ENCODE measurements around the gene UBE2V1.
A peak's percentile ranks its signal among the peaks of the same experiment; 100 is the strongest.

The UBE2V1 gene

DNA sequence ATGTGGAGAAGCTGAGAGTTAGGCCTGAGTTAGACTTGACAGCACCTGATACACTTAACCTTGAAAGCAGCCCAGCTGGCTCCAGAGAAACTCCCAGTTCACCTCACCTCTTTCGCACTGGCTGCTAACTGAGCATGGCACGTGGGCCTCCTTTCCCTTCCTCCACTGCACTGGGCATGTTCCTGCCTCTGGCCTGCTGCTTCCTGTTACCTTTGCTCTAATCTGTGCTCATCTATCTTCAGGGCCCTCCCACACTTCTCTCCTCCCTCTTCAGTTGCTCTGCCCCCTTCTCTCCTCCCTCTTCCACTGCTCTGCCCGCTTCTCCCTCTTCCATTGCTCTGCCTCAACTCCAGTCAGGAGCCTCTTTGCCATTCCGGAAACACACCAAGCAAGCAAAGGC lies 13.7 kb upstream of the UBE2V1 start:
- 92 to 94% methylated on average over 4 of the region's 4 CpGs for WGBS, 2 experiments
- no peaks in the 10 kb centered on the region for H3K4me1 ChIP-seq (ENCODE audit: control insufficient read depth, insufficient read depth, low read length)
- H3K36me3 ChIP-seq (ENCODE audit: control insufficient read depth, insufficient read depth, low read length) = peaks cover 9% of the 10 kb centered on the region
- no peak overlapping the region for H3K27ac ChIP-seq (ENCODE audit: insufficient read depth, low read depth, low read length, poor library complexity, severe bottlenecking)
- no peaks in the 10 kb centered on the region for H3K27me3 ChIP-seq (ENCODE audit: control insufficient read depth, insufficient read depth, low read length, poor library complexity, severe bottlenecking)
- H3K9me3 ChIP-seq (ENCODE audit: control insufficient read depth, low read length) = no peaks in the 10 kb centered on the region
- H3K4me3 ChIP-seq (ENCODE audit: insufficient read depth, low read depth, low read length) = no peak overlapping the region

DNA sequence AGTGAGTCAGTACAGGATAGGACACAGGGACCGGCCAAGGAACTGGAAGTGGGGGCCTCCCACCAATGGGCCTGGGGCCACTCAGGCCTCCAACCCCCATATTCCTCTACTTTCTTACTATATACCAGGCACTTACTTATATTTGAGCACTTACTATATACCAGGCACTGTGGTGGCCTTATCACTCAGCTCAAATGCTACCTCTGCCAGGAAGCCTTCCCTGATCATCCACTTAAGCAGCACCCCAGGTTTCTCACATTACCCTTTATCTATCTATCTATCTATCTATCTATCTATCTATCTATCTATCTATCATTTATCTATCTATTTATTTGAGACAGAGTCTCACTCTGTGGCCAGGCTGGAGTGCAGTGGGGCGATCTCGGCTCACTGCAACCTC lies 12.3 kb upstream of the UBE2V1 start:
- peaks cover 9% of the 10 kb centered on the region for H3K36me3 ChIP-seq (ENCODE audit: control insufficient read depth, insufficient read depth, low read length)
- H3K27me3 ChIP-seq (ENCODE audit: control insufficient read depth, insufficient read depth, low read length, poor library complexity, severe bottlenecking) = no peaks in the 10 kb centered on the region
- no peaks in the 10 kb centered on the region for H3K9me3 ChIP-seq (ENCODE audit: control insufficient read depth, low read length)
- H3K4me1 ChIP-seq (ENCODE audit: control insufficient read depth, insufficient read depth, low read length) = no peaks in the 10 kb centered on the region
- H3K4me3 ChIP-seq (ENCODE audit: insufficient read depth, low read depth, low read length) = no peak overlapping the region
- no peak overlapping the region for H3K27ac ChIP-seq (ENCODE audit: insufficient read depth, low read depth, low read length, poor library complexity, severe bottlenecking)
- 95 to 99% methylated on average over 3 of the region's 3 CpGs for WGBS, 2 experiments

DNA sequence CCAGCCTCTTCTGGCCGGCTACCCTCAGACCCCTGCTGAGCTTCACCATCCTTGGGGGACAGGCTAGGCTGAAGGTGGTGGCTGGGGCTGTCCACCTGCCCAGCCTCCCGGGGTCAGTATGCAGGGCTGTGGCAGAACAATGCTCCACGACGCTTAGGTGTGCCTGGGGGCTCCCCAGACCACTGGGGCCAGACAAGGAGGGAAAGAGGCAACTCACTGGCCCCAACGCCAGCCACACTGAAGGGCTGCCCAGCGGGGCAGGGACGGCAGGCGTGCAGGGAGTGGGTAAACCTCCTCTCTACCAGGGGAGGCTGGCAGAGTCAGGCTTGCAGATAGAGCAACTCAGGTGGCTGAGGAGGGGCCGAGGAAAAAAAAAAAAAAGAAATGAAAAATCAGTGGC lies 11.5 kb upstream of the UBE2V1 start:
- WGBS, 2 experiments = 91 to 95% methylated on average over 9 of the region's 9 CpGs

DNA sequence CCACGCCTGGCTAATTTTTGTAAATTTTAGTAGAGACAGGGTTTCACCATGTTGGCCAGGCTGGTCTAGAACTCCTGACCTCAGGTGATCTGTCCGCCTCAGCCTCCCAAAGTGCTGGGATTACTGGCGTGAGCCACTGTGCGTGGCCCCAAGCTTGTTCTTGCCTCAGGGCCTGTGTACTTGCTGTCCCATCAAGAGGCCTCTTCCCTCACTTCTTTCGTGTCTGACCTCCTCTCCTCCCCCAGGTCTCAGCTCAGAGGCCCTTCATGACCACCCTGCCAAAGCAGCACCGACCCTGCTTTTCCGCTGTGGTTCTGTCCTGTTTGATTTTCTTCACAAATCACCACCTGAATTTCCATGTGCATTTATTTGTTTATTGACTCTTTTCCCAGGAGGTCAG lies 10.5 kb upstream of the UBE2V1 start:
- H3K9me3 ChIP-seq (ENCODE audit: control insufficient read depth, low read length) = no peaks in the 10 kb centered on the region

More for the DNA sequence above, 11.5 kb upstream of the UBE2V1 start:
- no peaks in the 10 kb centered on the region for H3K9me3 ChIP-seq (ENCODE audit: control insufficient read depth, low read length)
- H3K27me3 ChIP-seq (ENCODE audit: control insufficient read depth, insufficient read depth, low read length, poor library complexity, severe bottlenecking) = no peaks in the 10 kb centered on the region
- H3K27ac ChIP-seq (ENCODE audit: insufficient read depth, low read depth, low read length, poor library complexity, severe bottlenecking) = no peak overlapping the region
- peaks cover 9% of the 10 kb centered on the region for H3K36me3 ChIP-seq (ENCODE audit: control insufficient read depth, insufficient read depth, low read length)
- H3K4me3 ChIP-seq (ENCODE audit: insufficient read depth, low read depth, low read length) = no peak overlapping the region
- no peaks in the 10 kb centered on the region for H3K4me1 ChIP-seq (ENCODE audit: control insufficient read depth, insufficient read depth, low read length)

DNA sequence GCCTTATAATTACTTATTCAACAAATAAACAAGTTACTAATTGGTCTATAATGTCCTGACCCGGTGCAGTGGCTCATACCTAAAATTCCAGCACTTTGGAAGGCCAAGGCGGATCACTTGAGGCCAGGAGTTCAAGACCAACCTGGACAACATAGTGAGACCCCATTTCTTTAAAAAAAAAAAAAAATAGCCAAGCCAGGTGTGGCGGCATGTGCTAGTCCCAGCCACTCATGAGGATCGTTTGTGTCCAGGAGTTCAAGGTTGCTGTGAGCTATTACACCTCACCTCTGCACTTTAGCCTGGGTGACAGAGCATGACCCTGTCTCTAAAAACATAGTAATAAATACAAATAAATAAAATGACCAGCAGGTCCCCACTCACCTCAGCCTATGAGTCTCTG lies 9.8 kb upstream of the UBE2V1 start:
- H3K27ac ChIP-seq (ENCODE audit: insufficient read depth, low read depth, low read length, poor library complexity, severe bottlenecking) = no peak overlapping the region
- no peaks in the 10 kb centered on the region for H3K9me3 ChIP-seq (ENCODE audit: control insufficient read depth, low read length)
- H3K4me3 ChIP-seq (ENCODE audit: insufficient read depth, low read depth, low read length) = no peak overlapping the region
- H3K36me3 ChIP-seq (ENCODE audit: control insufficient read depth, insufficient read depth, low read length) = peaks cover 3% of the 10 kb centered on the region
- 92 to 94% methylated on average over 4 of the region's 4 CpGs for WGBS, 2 experiments
- H3K27me3 ChIP-seq (ENCODE audit: control insufficient read depth, insufficient read depth, low read length, poor library complexity, severe bottlenecking) = no peaks in the 10 kb centered on the region
- H3K4me1 ChIP-seq (ENCODE audit: control insufficient read depth, insufficient read depth, low read length) = no peaks in the 10 kb centered on the region

More for the DNA sequence above, 10.5 kb upstream of the UBE2V1 start:
- WGBS, 2 experiments = 79 to 82% methylated on average over 7 of the region's 7 CpGs
- Histone ChIP-seq H3K27me3 (ENCODE audit: control insufficient read depth, insufficient read depth, low read length, poor library complexity, severe bottlenecking) (no peaks in the 10 kb centered on the region), H3K36me3 (ENCODE audit: control insufficient read depth, insufficient read depth, low read length) (peaks cover 9% of the 10 kb centered on the region), H3K4me3 (ENCODE audit: insufficient read depth, low read depth, low read length) (no peak overlapping the region), H3K4me1 (ENCODE audit: control insufficient read depth, insufficient read depth, low read length) (no peaks in the 10 kb centered on the region), H3K27ac (ENCODE audit: insufficient read depth, low read depth, low read length, poor library complexity, severe bottlenecking) (no peak overlapping the region)

DNA sequence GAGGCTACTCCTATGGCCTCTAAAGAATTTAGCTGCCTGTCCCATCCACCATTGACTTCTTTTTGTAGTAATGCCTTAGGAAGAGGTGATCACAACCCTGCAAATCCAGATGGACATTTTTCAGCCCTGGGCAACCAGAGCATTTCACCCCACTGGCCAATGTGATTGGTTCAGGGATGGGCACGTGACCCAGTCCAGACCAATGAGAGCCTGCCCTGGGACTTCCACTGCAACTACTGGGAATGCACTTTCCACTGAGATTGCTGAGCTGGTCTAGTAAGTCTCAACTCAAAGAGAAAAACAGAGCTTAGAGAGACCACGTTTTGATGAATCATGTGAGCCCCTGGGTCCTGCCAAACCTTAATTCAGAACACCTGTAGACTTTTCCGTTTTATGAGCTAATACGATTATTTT lies 8.9 kb upstream of the UBE2V1 start:
- Histone ChIP-seq H3K9me3 (ENCODE audit: control insufficient read depth, low read length) (no peaks in the 10 kb centered on the region), H3K36me3 (ENCODE audit: control insufficient read depth, insufficient read depth, low read length) (no peaks in the 10 kb centered on the region), H3K4me1 (ENCODE audit: control insufficient read depth, insufficient read depth, low read length) (no peaks in the 10 kb centered on the region), H3K4me3 (ENCODE audit: insufficient read depth, low read depth, low read length) (no peak overlapping the region), H3K27ac (ENCODE audit: insufficient read depth, low read depth, low read length, poor library complexity, severe bottlenecking) (no peak overlapping the region), H3K27me3 (ENCODE audit: control insufficient read depth, insufficient read depth, low read length, poor library complexity, severe bottlenecking) (no peaks in the 10 kb centered on the region)
- 89 to 93% methylated on average over 4 of the region's 4 CpGs for WGBS, 2 experiments

DNA sequence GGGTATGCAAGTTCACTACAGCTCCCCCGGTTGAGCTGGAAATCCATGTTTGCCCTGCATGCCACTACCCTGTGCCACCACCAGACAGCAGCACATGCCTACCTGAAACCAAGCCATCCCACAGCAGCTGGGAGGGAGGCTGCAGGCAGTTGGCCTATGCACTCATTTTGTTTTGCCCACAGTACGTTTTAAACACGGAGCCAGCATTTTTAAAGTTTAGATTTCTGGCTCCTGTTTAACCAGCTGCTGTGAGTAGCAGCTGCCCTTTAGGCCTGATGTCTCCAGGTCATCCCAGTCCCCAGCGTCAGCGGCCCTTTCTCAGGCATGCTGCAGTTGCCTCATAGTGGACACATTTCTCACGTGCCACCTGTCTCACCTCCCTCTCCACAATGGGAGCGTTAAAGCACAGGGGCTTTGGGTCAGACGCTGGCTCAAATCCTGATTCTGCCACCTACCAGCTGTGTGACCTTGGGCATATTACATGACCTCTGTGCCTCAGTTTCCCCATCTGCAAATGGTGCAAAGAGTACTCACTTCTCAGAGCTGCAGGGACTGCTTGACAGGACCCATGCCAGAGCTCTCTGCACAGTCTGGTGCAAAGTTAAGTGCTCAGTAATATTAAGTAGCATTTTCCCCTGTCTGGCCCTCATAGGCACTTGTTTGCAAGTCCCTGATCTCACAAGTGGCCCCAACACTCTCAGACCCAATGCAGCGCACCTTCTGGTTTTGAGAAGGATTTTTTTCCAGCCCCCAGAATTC lies 8.2 kb upstream of the UBE2V1 start:
- H3K27ac ChIP-seq (ENCODE audit: insufficient read depth, low read depth, low read length, poor library complexity, severe bottlenecking) = no peak overlapping the region
- no peaks in the 10 kb centered on the region for H3K4me1 ChIP-seq (ENCODE audit: control insufficient read depth, insufficient read depth, low read length)
- H3K36me3 ChIP-seq (ENCODE audit: control insufficient read depth, insufficient read depth, low read length) = no peaks in the 10 kb centered on the region
- 65 to 69% methylated on average over 9 of the region's 9 CpGs for WGBS, 2 experiments
- H3K27me3 ChIP-seq (ENCODE audit: control insufficient read depth, insufficient read depth, low read length, poor library complexity, severe bottlenecking) = no peaks in the 10 kb centered on the region
- no peaks in the 10 kb centered on the region for H3K9me3 ChIP-seq (ENCODE audit: control insufficient read depth, low read length)
- H3K4me3 ChIP-seq (ENCODE audit: insufficient read depth, low read depth, low read length) = no peak overlapping the region

DNA sequence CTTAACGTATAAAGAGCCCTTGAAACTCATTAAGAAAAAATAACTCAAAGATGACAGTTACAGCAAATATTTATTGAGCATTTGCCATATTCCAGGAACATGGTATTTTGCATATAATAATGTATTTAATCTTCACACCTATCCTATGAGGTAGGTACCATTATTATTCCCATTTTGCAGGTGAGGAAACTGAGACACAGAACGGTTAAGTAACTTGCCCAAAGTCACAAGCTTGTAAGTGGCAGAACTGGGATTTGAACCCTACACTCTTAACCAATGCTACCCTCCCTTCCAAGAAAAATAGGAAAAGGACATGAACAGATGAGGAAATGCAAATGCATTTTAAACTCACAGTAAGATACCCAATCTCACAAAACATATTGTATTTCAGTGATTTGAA lies 5.3 kb upstream of the UBE2V1 start:
- Histone ChIP-seq H3K27ac (ENCODE audit: insufficient read depth, low read depth, low read length, poor library complexity, severe bottlenecking) (no peak overlapping the region), H3K4me1 (ENCODE audit: control insufficient read depth, insufficient read depth, low read length) (peaks cover 6% of the 10 kb centered on the region), H3K36me3 (ENCODE audit: control insufficient read depth, insufficient read depth, low read length) (no peaks in the 10 kb centered on the region), H3K27me3 (ENCODE audit: control insufficient read depth, insufficient read depth, low read length, poor library complexity, severe bottlenecking) (no peaks in the 10 kb centered on the region), H3K4me3 (ENCODE audit: insufficient read depth, low read depth, low read length) (no peak overlapping the region), H3K9me3 (ENCODE audit: control insufficient read depth, low read length) (no peaks in the 10 kb centered on the region)
- 88 to 90% methylated on average over 1 to 2 of the region's 2 CpGs for WGBS, 2 experiments

DNA sequence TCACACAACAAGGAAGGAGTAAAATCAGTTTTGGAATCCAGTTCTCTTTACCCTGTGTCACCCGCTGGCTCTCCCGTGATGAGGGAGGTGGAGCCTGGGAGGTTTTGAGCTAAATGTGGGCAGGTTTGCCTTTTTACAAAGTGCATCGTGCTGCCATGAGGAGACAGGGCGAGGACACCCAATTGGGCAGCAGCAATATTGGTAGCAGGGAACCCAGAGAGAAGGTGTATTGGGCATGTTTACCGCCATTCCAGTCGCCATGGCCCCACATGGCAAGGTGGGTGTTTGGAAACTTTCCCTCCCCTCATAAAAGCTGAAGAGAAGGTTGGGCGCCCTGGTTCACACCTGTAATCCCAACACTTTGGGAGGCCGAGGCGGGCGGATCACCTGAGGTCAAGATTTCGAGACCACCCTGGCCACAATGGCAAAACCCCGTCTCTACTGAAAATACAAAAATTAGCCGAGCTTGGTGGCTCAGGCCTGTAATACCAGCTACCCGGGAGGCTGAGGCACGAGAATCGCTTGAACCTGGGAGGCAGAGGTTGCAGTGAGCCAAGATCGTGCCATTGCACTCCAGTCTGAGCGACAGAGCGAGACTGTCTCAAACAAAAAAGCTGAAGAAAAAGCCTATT lies 3.5 kb upstream of the UBE2V1 start:
- WGBS, 2 experiments = 92% methylated on average over 19 of the region's 19 CpGs

DNA sequence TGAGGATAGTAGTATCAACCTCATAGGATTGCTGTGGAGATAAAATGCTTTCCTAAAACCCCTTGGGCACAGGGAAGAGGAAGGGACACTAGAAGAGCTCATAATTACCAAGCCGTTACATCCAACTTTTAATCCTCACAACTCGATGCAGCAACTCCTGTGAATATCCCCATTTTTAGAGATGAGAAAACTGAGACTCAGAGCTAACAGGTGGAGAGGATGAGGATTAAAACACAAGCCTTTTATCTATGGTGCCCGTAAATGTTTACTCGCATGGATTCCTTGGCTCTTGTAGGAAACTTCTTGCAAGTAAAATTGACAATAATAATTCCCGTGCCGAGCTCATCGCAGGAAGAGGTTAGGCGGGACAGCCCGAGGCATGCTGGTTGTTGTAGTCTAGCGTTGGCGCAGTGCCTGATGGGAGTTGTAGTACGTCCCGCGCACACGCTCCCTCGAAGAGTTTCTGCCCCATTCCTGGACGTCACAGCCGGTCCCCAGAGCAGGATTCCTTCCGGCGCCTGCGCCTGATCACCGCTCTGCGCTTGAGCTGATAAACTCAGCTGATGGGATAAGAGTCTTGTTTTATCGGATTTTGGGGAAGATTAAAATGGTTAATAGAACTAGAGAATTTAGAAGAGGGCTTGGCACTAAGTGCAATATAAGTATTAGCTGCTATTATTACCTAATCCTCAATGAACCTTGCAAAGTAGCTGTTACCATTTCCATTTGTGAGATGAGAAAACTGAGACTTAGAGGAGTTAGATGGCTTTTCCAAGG lies 2.8 kb upstream of the UBE2V1 start:
- WGBS, 2 experiments = 1 to 2% methylated on average over 23 to 24 of the region's 24 CpGs
- H3K27ac ChIP-seq (ENCODE audit: insufficient read depth, low read depth, low read length, poor library complexity, severe bottlenecking) = no peak overlapping the region

More for the DNA sequence above, 3.5 kb upstream of the UBE2V1 start:
- Histone ChIP-seq H3K27me3 (ENCODE audit: control insufficient read depth, insufficient read depth, low read length, poor library complexity, severe bottlenecking) (no peaks in the 10 kb centered on the region), H3K27ac (ENCODE audit: insufficient read depth, low read depth, low read length, poor library complexity, severe bottlenecking) (no peak overlapping the region), H3K4me3 (ENCODE audit: insufficient read depth, low read depth, low read length) (peak overlapping the region; percentile 90), H3K9me3 (ENCODE audit: control insufficient read depth, low read length) (no peaks in the 10 kb centered on the region), H3K4me1 (ENCODE audit: control insufficient read depth, insufficient read depth, low read length) (peaks cover 12% of the 10 kb centered on the region), H3K36me3 (ENCODE audit: control insufficient read depth, insufficient read depth, low read length) (no peaks in the 10 kb centered on the region)

More for the DNA sequence above, 2.8 kb upstream of the UBE2V1 start:
- Histone ChIP-seq H3K4me1 (ENCODE audit: control insufficient read depth, insufficient read depth, low read length) (peaks cover 17% of the 10 kb centered on the region), H3K36me3 (ENCODE audit: control insufficient read depth, insufficient read depth, low read length) (no peaks in the 10 kb centered on the region), H3K27me3 (ENCODE audit: control insufficient read depth, insufficient read depth, low read length, poor library complexity, severe bottlenecking) (no peaks in the 10 kb centered on the region), H3K9me3 (ENCODE audit: control insufficient read depth, low read length) (no peaks in the 10 kb centered on the region), H3K4me3 (ENCODE audit: insufficient read depth, low read depth, low read length) (peak overlapping the region; percentile 90)
